ENCODE results near the gene KANSL1. TPM values are rescaled to one million over a fixed set of nuclear protein-coding genes. Genes with fewer than 3 reads are reported as not detected.
"Not testable (repeated sequence)": the region's sequence is repeated elsewhere in the genome, so short reads cannot be mapped to it uniquely, and the experiment has no call there.

Gene KANSL1
- total RNA-seq, 1 donor = 171 TPM

DNA sequence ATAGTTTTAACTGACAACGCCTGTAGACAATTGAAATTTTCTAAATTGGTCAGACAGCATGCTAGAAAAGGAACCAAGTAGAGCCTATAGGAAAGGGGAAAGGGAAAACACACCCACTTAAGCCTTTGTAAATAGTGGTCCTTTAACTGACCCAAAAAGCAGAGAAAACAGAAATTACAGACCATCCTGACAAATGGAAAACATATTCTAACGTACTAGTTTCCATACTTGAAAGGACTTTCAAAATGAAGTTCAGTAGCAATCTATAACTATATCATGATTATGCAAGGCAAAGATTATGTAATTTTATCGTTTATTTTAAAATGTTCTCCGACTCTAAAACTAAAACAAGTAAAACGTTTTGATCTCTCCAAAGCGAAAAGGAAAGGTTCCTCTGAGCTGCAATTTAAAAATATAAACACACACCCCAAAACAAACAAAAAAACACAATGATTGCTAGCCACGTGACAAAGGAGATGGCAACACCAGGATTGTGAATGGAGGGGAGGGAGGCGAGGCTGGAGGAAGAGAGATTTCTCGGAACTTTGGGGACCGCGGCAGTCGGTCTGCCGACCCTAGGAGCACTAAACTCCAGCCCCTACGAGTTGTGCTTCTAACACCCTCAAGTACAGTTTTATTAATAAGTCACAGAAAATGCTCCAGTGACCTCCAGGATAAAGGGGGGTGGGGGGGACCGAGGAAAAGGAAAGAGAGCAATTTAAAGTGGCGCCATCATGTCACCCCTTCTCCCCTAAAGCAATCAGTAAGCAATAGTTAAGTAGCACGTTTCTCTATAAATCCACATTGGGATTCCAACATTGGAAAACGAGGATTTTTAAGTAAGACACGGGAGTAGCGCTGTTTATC, 1.7 kb downstream of the KANSL1 start:
- peak overlapping the region; percentile 93 for H3K4me3 ChIP-seq (ENCODE audit: low read depth, low read length)
- TF ChIP-seq, protein P1, sequence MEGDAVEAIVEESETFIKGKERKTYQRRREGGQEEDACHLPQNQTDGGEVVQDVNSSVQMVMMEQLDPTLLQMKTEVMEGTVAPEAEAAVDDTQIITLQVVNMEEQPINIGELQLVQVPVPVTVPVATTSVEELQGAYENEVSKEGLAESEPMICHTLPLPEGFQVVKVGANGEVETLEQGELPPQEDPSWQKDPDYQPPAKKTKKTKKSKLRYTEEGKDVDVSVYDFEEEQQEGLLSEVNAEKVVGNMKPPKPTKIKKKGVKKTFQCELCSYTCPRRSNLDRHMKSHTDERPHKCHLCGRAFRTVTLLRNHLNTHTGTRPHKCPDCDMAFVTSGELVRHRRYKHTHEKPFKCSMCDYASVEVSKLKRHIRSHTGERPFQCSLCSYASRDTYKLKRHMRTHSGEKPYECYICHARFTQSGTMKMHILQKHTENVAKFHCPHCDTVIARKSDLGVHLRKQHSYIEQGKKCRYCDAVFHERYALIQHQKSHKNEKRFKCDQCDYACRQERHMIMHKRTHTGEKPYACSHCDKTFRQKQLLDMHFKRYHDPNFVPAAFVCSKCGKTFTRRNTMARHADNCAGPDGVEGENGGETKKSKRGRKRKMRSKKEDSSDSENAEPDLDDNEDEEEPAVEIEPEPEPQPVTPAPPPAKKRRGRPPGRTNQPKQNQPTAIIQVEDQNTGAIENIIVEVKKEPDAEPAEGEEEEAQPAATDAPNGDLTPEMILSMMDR (IDR thresholded peaks at IDR 0.05; ENCODE audit: insufficient read depth, low read depth, low read length) = no peak
- peak; percentile 70 for DNase-seq (ENCODE audit: low read depth)

DNA sequence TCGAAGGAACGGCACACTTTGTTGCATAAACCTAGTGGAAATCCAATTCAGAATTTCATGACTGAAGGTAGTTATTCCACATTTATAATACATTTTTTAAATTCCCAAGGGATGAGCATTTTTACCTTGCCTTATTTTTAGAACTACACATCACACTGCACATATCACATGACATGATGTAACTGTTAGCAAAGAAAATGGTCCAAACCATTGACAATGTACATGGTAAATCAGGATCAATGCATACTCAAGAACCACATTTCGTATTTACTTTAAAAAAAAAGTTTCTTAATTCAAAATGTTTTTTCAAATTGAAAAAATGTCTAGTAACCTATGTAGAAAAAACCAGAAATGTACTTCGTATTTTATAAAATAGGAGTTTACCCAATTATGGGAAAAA, 2.5 kb downstream of the KANSL1 start:
- DNase-seq (ENCODE audit: low read depth) = no peak
- H3K4me3 ChIP-seq (ENCODE audit: low read depth, low read length) = peak overlapping the region; percentile 93
- TF ChIP-seq, protein P1 (IDR thresholded peaks at IDR 0.05; ENCODE audit: insufficient read depth, low read depth, low read length) = no peak

DNA sequence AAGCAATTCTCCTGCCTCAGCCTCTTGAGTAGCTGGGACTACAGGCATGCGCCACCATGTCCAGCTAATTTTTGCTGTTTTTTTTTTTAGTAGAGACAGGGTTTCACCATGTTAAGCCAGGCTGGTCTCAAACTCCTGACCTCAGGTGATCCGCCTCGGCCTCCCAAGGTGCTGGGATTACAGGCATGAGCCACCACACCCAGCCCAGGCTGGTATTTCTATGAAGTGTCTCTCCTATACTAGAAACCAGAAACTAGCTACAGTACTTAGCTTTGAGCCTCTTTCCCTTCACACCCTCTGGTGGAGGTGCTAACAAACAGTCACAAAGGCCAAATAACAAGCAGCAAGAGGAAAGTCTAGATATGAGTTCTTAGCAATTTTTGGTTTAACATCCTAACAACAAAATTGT, 6.4 kb downstream of the KANSL1 start:
- DNase-seq (ENCODE audit: low read depth) = peak; percentile 42
- not testable (repeated sequence) for H3K4me3 ChIP-seq (ENCODE audit: low read depth, low read length)
- TF ChIP-seq, protein P1 (IDR thresholded peaks at IDR 0.05; ENCODE audit: insufficient read depth, low read depth, low read length) = peak; percentile 60

DNA sequence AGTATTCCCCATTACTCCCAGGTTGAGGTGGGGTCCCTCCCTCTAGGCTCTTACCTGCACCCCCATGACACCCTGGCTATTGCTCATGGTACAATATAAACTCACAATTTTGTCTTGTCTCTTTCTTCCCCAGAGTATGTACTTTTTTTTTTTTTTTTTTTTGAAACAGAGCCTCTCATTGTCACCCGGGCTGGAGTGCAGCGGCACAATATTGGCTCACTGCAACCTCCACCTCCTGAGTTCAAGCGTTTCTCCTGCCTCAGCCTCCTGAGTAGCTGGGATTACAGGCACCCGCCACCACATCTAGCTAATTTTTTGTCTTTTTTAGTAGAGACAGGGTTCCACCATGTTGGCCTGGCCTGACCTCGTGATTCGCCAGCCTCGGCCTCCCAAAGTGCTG, 8.5 kb downstream of the KANSL1 start:
- no peak overlapping the region for H3K4me3 ChIP-seq (ENCODE audit: low read depth, low read length)
- TF ChIP-seq, protein P1 (IDR thresholded peaks at IDR 0.05; ENCODE audit: insufficient read depth, low read depth, low read length) = no peak
- DNase-seq (ENCODE audit: low read depth) = no peak

DNA sequence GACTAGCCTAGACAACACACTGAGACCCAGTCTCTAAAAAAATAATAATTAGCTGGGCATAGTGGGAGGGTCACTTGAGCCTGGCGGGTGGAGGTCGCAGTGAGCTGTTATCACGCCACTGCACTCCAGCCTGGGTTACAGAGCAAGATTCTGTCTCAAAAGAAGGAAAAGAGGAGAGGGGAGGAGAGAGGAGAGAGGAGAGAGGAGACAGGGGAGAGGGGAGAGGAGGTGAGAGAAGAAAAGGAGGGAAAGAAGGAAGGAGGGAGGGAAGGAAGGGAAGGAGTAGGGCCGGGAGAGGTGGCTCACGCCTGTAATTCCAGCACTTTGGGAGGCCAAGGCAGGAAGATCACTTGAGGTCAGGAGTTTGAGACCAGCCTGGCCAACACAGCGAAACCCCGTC, 9.8 kb downstream of the KANSL1 start:
- not testable (repeated sequence) for H3K4me3 ChIP-seq (ENCODE audit: low read depth, low read length); DNase-seq (ENCODE audit: low read depth)

DNA sequence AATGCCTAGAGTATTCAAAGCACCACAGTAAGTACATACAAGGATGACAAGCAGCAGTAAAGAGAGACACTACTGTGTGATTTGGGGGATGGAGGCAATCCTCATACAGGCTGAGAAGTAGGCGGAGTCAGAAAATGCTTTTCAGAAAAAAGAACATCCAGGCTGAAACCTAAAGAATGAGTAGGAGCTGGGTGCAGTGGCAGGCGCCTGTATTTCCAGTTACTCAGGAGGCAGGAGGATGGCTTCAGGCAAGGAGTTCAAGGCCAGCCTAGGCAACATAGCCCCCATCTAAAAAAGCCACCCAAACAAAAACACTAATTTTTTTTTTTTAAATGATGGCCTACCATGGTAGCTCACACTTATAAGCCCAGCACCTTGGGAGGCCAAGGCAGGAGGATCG, 10.3 kb downstream of the KANSL1 start:
- TF ChIP-seq, protein P1 (IDR thresholded peaks at IDR 0.05; ENCODE audit: insufficient read depth, low read depth, low read length) = no peak
- DNase-seq (ENCODE audit: low read depth) = no peak

DNA sequence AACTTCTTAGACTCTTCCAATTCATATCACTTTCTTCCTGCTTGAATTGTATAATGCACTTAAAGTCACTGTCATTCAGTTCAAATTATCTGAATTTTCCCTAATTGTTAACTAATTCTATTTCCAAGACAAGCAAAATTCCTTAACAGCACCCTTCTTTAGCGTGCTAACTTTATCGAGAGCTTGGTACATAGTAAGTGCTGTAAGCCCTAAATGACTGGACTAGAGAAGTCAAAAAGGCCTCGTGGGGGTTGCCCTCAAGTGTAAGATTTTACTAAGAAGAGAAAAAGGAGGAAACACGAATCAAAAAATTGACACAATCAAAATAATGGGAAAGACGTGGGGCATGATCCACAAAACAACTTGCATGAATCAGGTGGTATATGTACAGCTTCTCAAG, 11.3 kb downstream of the KANSL1 start:
- H3K4me3 ChIP-seq (ENCODE audit: low read depth, low read length) = no peak overlapping the region
- DNase-seq (ENCODE audit: low read depth) = no peak
- TF ChIP-seq, protein P1 (IDR thresholded peaks at IDR 0.05; ENCODE audit: insufficient read depth, low read depth, low read length) = no peak

More for the DNA sequence above, 10.3 kb downstream of the KANSL1 start:
- H3K4me3 ChIP-seq (ENCODE audit: low read depth, low read length) = no peak overlapping the region

DNA sequence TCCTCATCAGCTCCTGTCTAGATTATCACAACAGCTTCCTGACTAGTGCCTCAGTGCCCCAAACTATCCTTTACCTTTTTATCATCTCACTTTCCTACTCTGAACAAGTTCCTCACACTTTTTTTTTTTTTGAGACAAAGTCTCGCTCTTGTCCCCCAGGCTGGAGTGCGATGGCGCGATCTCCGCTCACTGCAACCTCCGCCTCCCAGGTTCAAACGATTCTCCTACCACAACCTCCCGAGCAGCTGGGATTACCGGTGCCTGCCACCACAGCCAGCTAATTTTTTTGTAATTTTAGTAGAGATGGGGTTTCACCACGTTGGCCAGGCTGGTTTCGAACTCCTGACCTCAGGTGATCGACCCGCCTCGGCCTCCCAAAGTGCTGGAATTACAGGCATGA, 11.9 kb downstream of the KANSL1 start:
- not testable (repeated sequence) for DNase-seq (ENCODE audit: low read depth); H3K4me3 ChIP-seq (ENCODE audit: low read depth, low read length)
